H1 (cell line): ENCODE measurements around the gene LDHB. TPM values are rescaled to one million over a fixed set of nuclear protein-coding genes. Genes with fewer than 3 reads are reported as not detected.

Source experiments
- CTCF ChIA-PET: fragments of 300-600 bp; sonication (Branson Sonifier 250); formaldehyde crosslinking; loops from one replicate; lab custom pipeline; 2021; ENCODE audit not compliant: partially characterized antibody; lab: Charles Lee
- POLR2A ChIA-PET: fragments of 300-600 bp; sonication (Branson Sonifier 250); formaldehyde crosslinking; loops from one replicate; lab custom pipeline; 2021; ENCODE audit warnings: inconsistent platforms; ENCODE audit not compliant: partially characterized antibody; lab: Charles Lee
- DNase-seq, 2 experiments: peaks; one replicate each; pipeline versions ENCODE4 v3.0.0 to v3.0.0-alpha.2; 2010 to 2022; ENCODE audit warnings: low spot score in 2 of 2, low read depth in 1 of 2, mixed read lengths in 1 of 2
- FAIRE-seq: peaks from 2 replicates; lab custom pipeline; 2011; peaks lifted over from hg19 to GRCh38; lab: Jason Lieb, UNC
- H2AFZ ChIP-seq: 2 replicates; pipeline ENCODE4 v1.8.1; 2012; ENCODE audit warnings: low read length, inconsistent platforms
- H2AK5ac ChIP-seq: 2 replicates; pipeline ENCODE4 v1.6.1; 2013; ENCODE audit warnings: low read depth, low read length
- H2BK120ac ChIP-seq: replicated peaks from 2 replicates; pipeline ENCODE3; 2013; ENCODE audit warnings: low read depth, low read length, inconsistent platforms
- H2BK12ac ChIP-seq: 2 replicates; pipeline ENCODE4 v1.6.1; 2013; ENCODE audit warnings: low read depth, low read length
- H2BK15ac ChIP-seq: 2 replicates; pipeline ENCODE4 v1.6.1; 2013; ENCODE audit warnings: low read length
- H2BK20ac ChIP-seq: 2 replicates; pipeline ENCODE4 v1.6.1; 2013; ENCODE audit warnings: low read length
- H2BK5ac ChIP-seq: 2 replicates; pipeline ENCODE4 v1.6.1; 2013; ENCODE audit warnings: low read depth, low read length
- H3K14ac ChIP-seq: 2 replicates; pipeline ENCODE4 v1.6.1; 2013; ENCODE audit warnings: inconsistent platforms; ENCODE audit not compliant: insufficient read length
- H3K18ac ChIP-seq: 2 replicates; pipeline ENCODE4 v1.6.1; 2013; ENCODE audit warnings: low read length; ENCODE audit errors: extremely low read depth
- H3K23ac ChIP-seq: 2 replicates; pipeline ENCODE4 v1.6.1; 2013; ENCODE audit warnings: inconsistent platforms; ENCODE audit not compliant: insufficient read length
- H3K23me2 ChIP-seq: 2 replicates; pipeline ENCODE4 v1.6.1; 2013; ENCODE audit warnings: low read depth, low read length
- H3K27ac ChIP-seq: 2 replicates; pipeline ENCODE4 v1.6.1; 2011; ENCODE audit warnings: low read depth, low read length, inconsistent platforms
- H3K27me3 ChIP-seq, 4 experiments: replicated peaks in 1 of 4; 1 replicate in 1 of 4; 2 replicates in 3 of 4; pipeline versions ENCODE4 v1.6.1 to v1.8.1; 2011 to 2013; ENCODE audit warnings: low read length in 3 of 4, mild to moderate bottlenecking in 3 of 4, inconsistent platforms in 2 of 4, mixed read lengths in 2 of 4, moderate library complexity in 1 of 4; ENCODE audit not compliant: control insufficient read depth in 3 of 4, insufficient read depth in 3 of 4; ENCODE audit errors: extremely low read depth in 1 of 4
- H3K36me3 ChIP-seq, 4 experiments: 2 replicates each; pipeline versions ENCODE4 v1.6.1 to v1.8.1; 2011 to 2013; ENCODE audit warnings: mild to moderate bottlenecking in 4 of 4, low read length in 3 of 4, moderate library complexity in 2 of 4, control low read depth in 1 of 4, inconsistent platforms in 1 of 4; ENCODE audit not compliant: insufficient read depth in 4 of 4, control insufficient read depth in 2 of 4
- H3K4ac ChIP-seq: replicated peaks from 2 replicates; pipeline ENCODE3; 2013; ENCODE audit warnings: low read length, low read depth, mixed read lengths, inconsistent platforms; ENCODE audit not compliant: insufficient read length
- H3K4me1 ChIP-seq, 4 experiments: replicated peaks in 1 of 4; 1 replicate in 1 of 4; 2 replicates in 3 of 4; pipeline versions ENCODE4 v1.6.1 to v1.8.1; 2011 to 2013; ENCODE audit warnings: low read length in 3 of 4, inconsistent platforms in 2 of 4, mixed read lengths in 1 of 4; ENCODE audit not compliant: insufficient read depth in 4 of 4, control insufficient read depth in 3 of 4
- H3K4me2 ChIP-seq, 2 experiments: 2 replicates each; pipeline versions ENCODE4 v1.6.1 to v1.8.1; 2011 to 2013; ENCODE audit warnings: low read depth in 2 of 2, low read length in 2 of 2, control low read depth in 1 of 2, inconsistent platforms in 1 of 2, mild to moderate bottlenecking in 1 of 2; ENCODE audit not compliant: insufficient read depth in 1 of 2
- H3K4me3 ChIP-seq, 4 experiments: fragments of 200-600, 300-600 bp in 1 of 4; sonication (generic), shearing (Covaris generic), sonication (Bioruptor Twin) in 1 of 4; 2 replicates each; pipeline versions ENCODE4 v1.5.1 to v1.8.1; 2011 to 2016; ENCODE audit warnings: low read length in 4 of 4, low read depth in 3 of 4, control low read depth in 2 of 4, inconsistent platforms in 2 of 4, mild to moderate bottlenecking in 2 of 4, mixed read lengths in 1 of 4, moderate library complexity in 1 of 4; ENCODE audit not compliant: insufficient read depth in 2 of 4; ENCODE audit errors: extremely low read depth in 1 of 4
- H3K56ac ChIP-seq: replicated peaks from 2 replicates; pipeline ENCODE3; 2013; ENCODE audit warnings: low read depth, mild to moderate bottlenecking, mixed read lengths, low read length, inconsistent platforms; ENCODE audit not compliant: insufficient read length
- H3K79me1 ChIP-seq: 2 replicates; pipeline ENCODE4 v1.6.1; 2013; ENCODE audit warnings: low read depth, low read length, control low read depth
- H3K79me2 ChIP-seq, 2 experiments: 2 replicates each; pipeline versions ENCODE4 v1.6.1 to v1.8.1; 2012 to 2013; ENCODE audit warnings: low read length in 2 of 2, mild to moderate bottlenecking in 2 of 2, inconsistent platforms in 1 of 2; ENCODE audit not compliant: insufficient read depth in 2 of 2, control insufficient read depth in 1 of 2
- H3K9ac ChIP-seq, 4 experiments: replicated peaks in 1 of 4; 1 replicate in 1 of 4; 2 replicates in 3 of 4; pipeline versions ENCODE4 v1.6.1 to v1.8.1; 2011 to 2013; ENCODE audit warnings: low read depth in 3 of 4, low read length in 3 of 4, control low read depth in 2 of 4, mild to moderate bottlenecking in 2 of 4, moderate library complexity in 2 of 4, inconsistent platforms in 1 of 4; ENCODE audit errors: extremely low read depth in 1 of 4
- H3K9me3 ChIP-seq, 2 experiments: 2 replicates each; pipeline versions ENCODE4 v1.6.1 to v1.8.1; 2012 to 2013; ENCODE audit warnings: mild to moderate bottlenecking in 2 of 2, moderate library complexity in 2 of 2, control low read depth in 1 of 2, inconsistent platforms in 1 of 2, low read depth in 1 of 2, low read length in 1 of 2, mixed read lengths in 1 of 2; ENCODE audit not compliant: insufficient read depth in 2 of 2
- H4K20me1 ChIP-seq, 2 experiments: replicated peaks in 1 of 2; 2 replicates each; pipeline versions ENCODE3 to v1.8.1; 2011 to 2013; ENCODE audit warnings: inconsistent platforms in 2 of 2, low read length in 2 of 2, mild to moderate bottlenecking in 1 of 2; ENCODE audit not compliant: insufficient read depth in 2 of 2, control insufficient read depth in 1 of 2
- H4K5ac ChIP-seq: 2 replicates; pipeline ENCODE4 v1.6.1; 2013; ENCODE audit warnings: low read length, low read depth, mixed read lengths, inconsistent platforms; ENCODE audit not compliant: insufficient read length
- H4K8ac ChIP-seq: 2 replicates; pipeline ENCODE4 v1.8.0; 2013; ENCODE audit warnings: mild to moderate bottlenecking, moderate library complexity, low read length, inconsistent platforms; ENCODE audit not compliant: insufficient read depth; ENCODE audit errors: extremely low read depth
- H4K91ac ChIP-seq: replicated peaks from 2 replicates; pipeline ENCODE3; 2013; ENCODE audit warnings: low read length, mixed read lengths, inconsistent platforms; ENCODE audit not compliant: insufficient read length
- ASH2L ChIP-seq: fragments of 200-600, 300-600 bp; sonication (generic); IDR thresholded peaks from one replicate; pipeline ENCODE4 v1.7.1; 2017; ENCODE audit warnings: low read length
- BACH1 ChIP-seq: IDR thresholded peaks from 2 replicates; pipeline ENCODE4 v1.6.1; 2012; ENCODE audit warnings: low read length, improper control_type of control experiment
- CTBP2 ChIP-seq: IDR thresholded peaks from 2 replicates; pipeline ENCODE4 v1.7.0; 2011; ENCODE audit warnings: borderline replicate concordance, mild to moderate bottlenecking, moderate library complexity, mixed read lengths, low read length; ENCODE audit not compliant: insufficient read depth, insufficient read length
- E2F6 ChIP-seq: IDR thresholded peaks from 2 replicates; pipeline ENCODE4 v1.6.1; 2012; ENCODE audit warnings: inconsistent platforms
- KDM4A ChIP-seq: IDR thresholded peaks from one replicate; pipeline ENCODE4 v1.7.1; 2012; ENCODE audit warnings: low read depth, mild to moderate bottlenecking, moderate library complexity, low read length, inconsistent platforms; ENCODE audit not compliant: severe bottlenecking
- MAFK ChIP-seq: IDR thresholded peaks from 2 replicates; pipeline ENCODE4 v1.6.1; 2012; ENCODE audit warnings: low read depth, mild to moderate bottlenecking, improper control_type of control experiment, low read length
- NRF1 ChIP-seq: IDR thresholded peaks from 2 replicates; pipeline ENCODE4 v1.6.1; 2011; ENCODE audit warnings: mild to moderate bottlenecking, low read depth, low read length, improper control_type of control experiment
- RAD21 ChIP-seq, 2 experiments: IDR thresholded peaks in 1 of 2; conservative IDR thresholded peaks in 1 of 2; 2 replicates each; pipeline ENCODE4 v1.6.1; 2011; ENCODE audit warnings: low read depth in 2 of 2, low read length in 2 of 2, improper control_type of control experiment in 1 of 2, inconsistent platforms in 1 of 2, mild to moderate bottlenecking in 1 of 2, moderate library complexity in 1 of 2
- RXRA ChIP-seq: IDR thresholded peaks from 2 replicates; pipeline ENCODE4 v1.6.1; 2011; ENCODE audit warnings: low read depth, mild to moderate bottlenecking, low read length, moderate library complexity; ENCODE audit not compliant: insufficient read depth
- SIN3A ChIP-seq, 2 experiments: IDR thresholded peaks in 1 of 2; conservative IDR thresholded peaks in 1 of 2; 2 replicates each; pipeline ENCODE4 v1.6.1; 2011 to 2012; ENCODE audit warnings: low read length in 2 of 2, improper control_type of control experiment in 1 of 2, low read depth in 1 of 2, mild to moderate bottlenecking in 1 of 2
- SIRT6 ChIP-seq: IDR thresholded peaks from one replicate; pipeline ENCODE4 v1.7.1; 2012; ENCODE audit warnings: low read length, inconsistent platforms
- TAF7 ChIP-seq: optimal IDR thresholded peaks from 2 replicates; pipeline ENCODE3; 2011; ENCODE audit warnings: low read depth, mild to moderate bottlenecking, inconsistent platforms, low read length, moderate library complexity, borderline replicate concordance
- YY1 ChIP-seq: IDR thresholded peaks from 2 replicates; pipeline ENCODE4 v1.6.1; 2011; ENCODE audit warnings: low read depth, mild to moderate bottlenecking, low read length
- WGBS, 2 experiments: shearing (Covaris generic) in 1 of 2; methylation state at CpG; one replicate each; pipeline versions ENCODE4 v1.1.6 to v1.1.7; 2013 to 2015; ENCODE audit warnings: low lambda C conversion rate in 2 of 2, mixed read lengths in 2 of 2, inconsistent platforms in 1 of 2, low coverage in 1 of 2, missing lambda C conversion rate in 1 of 2; ENCODE audit not compliant: insufficient replicate concordance in 2 of 2, insufficient coverage in 1 of 2, insufficient read length in 1 of 2; ENCODE audit errors: extremely low coverage in 1 of 2, missing lambda C conversion rate in 1 of 2; 5-methylcytosine and 5-hydroxymethylcytosine counted together
- polyA plus RNA-seq, 7 experiments: library from polyadenylated mRNA; depleted of rRNA in 3 of 7; stranded (reverse) in 5 of 7; unstranded in 2 of 7; fragments of >200 nt in 5 of 7; fragments of 200-250 nt in 2 of 7; gene quantifications; 1 replicate in 5 of 7; 2 replicates in 1 of 7; 4 replicates in 1 of 7; pipeline versions ENCODE4 v1.2.1 to v1.2.3, GENCODE V29; 2011 to 2013; ENCODE audit warnings: missing spikeins in 2 of 7, mixed read lengths in 2 of 7
- total RNA-seq: library from RNA; stranded (reverse); fragmentation: NEBNext Ultra II Directional; extraction: Animal tissue kit (Norgen Biotek cat#: 25700); gene quantifications from 2 replicates; pipeline ENCODE4 v1.2.1, GENCODE V29; 2021

The LDHB gene
- total and polyA plus RNA-seq, 2 of the 8 experiments (the other 6 are each of a cell fraction or from before 2014, with no cell fraction given): 1,177 to 1,781 TPM

- Histone ChIP-seq H3K4me2 (no peak overlapping the region), H3K14ac (no peak overlapping the region), H3K4me3 (no peak overlapping the region), H3K18ac (no peak overlapping the region), H3K79me1 (no peaks in the 10 kb centered on the region), H3K27ac (no peak overlapping the region), H3K4me1 (no peaks in the 10 kb centered on the region), H3K56ac (no peak overlapping the region), H2BK5ac (no peak overlapping the region), H3K36me3 (peaks cover 6 to 27% (median 19%) of the 10 kb centered on the region in 4 experiments; a peak in 7 of 8 replicates), H2BK12ac (no peak overlapping the region), H2BK120ac (no peak overlapping the region), H3K23me2 (no peaks in the 10 kb centered on the region), H2AK5ac (no peak overlapping the region), H4K5ac (no peak overlapping the region), H3K79me2 (no peaks in the 10 kb centered on the region), H2BK20ac (no peak overlapping the region), H3K4ac (no peak overlapping the region), H2AFZ (no peak overlapping the region), H3K23ac (no peak overlapping the region), H4K8ac (no peak overlapping the region), H2BK15ac (no peak overlapping the region), H4K20me1 (peaks cover 0 to 2% of the 10 kb centered on the region in 2 experiments), H3K27me3 (no peaks in the 10 kb centered on the region), H3K9me3 (peaks cover 0 to 5% of the 10 kb centered on the region in 2 experiments; a peak in 2 of 4 replicates), H4K91ac (no peak overlapping the region), H3K9ac (no peak overlapping the region)
- FAIRE-seq (no peak), DNase-seq (no peak)
- TF ChIP-seq SIN3A (conservative IDR thresholded peaks at IDR 0.05 in 1 of 2, IDR thresholded peaks at IDR 0.05 in 1 of 2; ENCODE audit: low read depth in 1 of 2, low read length in 2 of 2) (no peak), SIRT6 (no peak), TAF7 (no peak), KDM4A (no peak), MAFK (no peak), NRF1 (no peak), RXRA (no peak), E2F6 (no peak), YY1 (no peak), CTBP2 (no peak), BACH1 (no peak), RAD21 (IDR thresholded peaks at IDR 0.05 in 1 of 2, conservative IDR thresholded peaks at IDR 0.05 in 1 of 2; ENCODE audit: low read depth in 2 of 2, low read length in 2 of 2) (no peak), ASH2L (no peak)
- ChIA-PET POLR2A (interaction anchor here (1.4 to 8.8 kb wide), 4 partner anchors 12 to 32 kb away, joined by 4 to 123 read pairs (median 14); partner anchors contain the start of gene LDHB), CTCF (interaction anchor here (0.9 to 1.1 kb wide), 2 partner anchors 13 to 168 kb away, joined by 3 read pairs; no protein-coding TSS in a partner anchor)
- 69% methylated on average over 2 of the region's 2 CpGs; no CpG with 5 or more reads in 1 of the 2 experiments for WGBS, 2 experiments
These were observed 26.3 kb downstream of the LDHB start for GRCh38 chr12:21631367-21631766.
